MM.1S (cell line): ENCODE results near the gene MYBPC2.

ENCODE experiments used
- DNase-seq: peaks from one replicate; pipeline ENCODE4 v3.0.0-alpha.2; 2015
- H2AFZ ChIP-seq: fragments of 300-600 bp; sonication (generic); 2 replicates; pipeline ENCODE4 v1.6.0; 2016; ENCODE audit warnings: antibody characterized with exemption, low read length
- H3F3A ChIP-seq: fragments of 300-600 bp; sonication (generic); 2 replicates; pipeline ENCODE4 v1.6.1; 2016; ENCODE audit warnings: mild to moderate bottlenecking, antibody characterized with exemption, low read length, moderate library complexity, mixed read lengths; ENCODE audit not compliant: insufficient read depth
- H3K27ac ChIP-seq: fragments of 300-600 bp; sonication (generic); 2 replicates; pipeline ENCODE4 v1.5.1; 2016; ENCODE audit warnings: mild to moderate bottlenecking, low read length
- H3K27me3 ChIP-seq: fragments of 300-600 bp; sonication (generic); replicated peaks from 2 replicates; pipeline ENCODE4 v1.6.0; 2016; ENCODE audit warnings: low read length; ENCODE audit not compliant: insufficient read depth
- H3K36me3 ChIP-seq: fragments of 300-600 bp; sonication (generic); replicated peaks from 2 replicates; pipeline ENCODE4 v1.6.1; 2016; ENCODE audit warnings: mild to moderate bottlenecking, low read length, mixed read lengths; ENCODE audit not compliant: insufficient read depth
- H3K4me1 ChIP-seq: fragments of 300-600 bp; sonication (generic); 2 replicates; pipeline ENCODE4 v1.6.1; 2016; ENCODE audit warnings: low read length, mixed read lengths
- H3K4me2 ChIP-seq: fragments of 300-600 bp; sonication (generic); 2 replicates; pipeline ENCODE4 v1.6.0; 2016; ENCODE audit warnings: low read depth, low read length
- H3K4me3 ChIP-seq: fragments of 300-600 bp; sonication (generic); 2 replicates; pipeline ENCODE4 v1.5.1; 2016; ENCODE audit warnings: low read length, mixed read lengths
- H3K79me2 ChIP-seq: fragments of 300-600 bp; sonication (generic); 2 replicates; pipeline ENCODE4 v1.6.1; 2016; ENCODE audit warnings: mixed run types, low read length, mixed read lengths
- H3K9ac ChIP-seq: fragments of 300-600 bp; sonication (generic); 2 replicates; pipeline ENCODE4 v1.6.1; 2016; ENCODE audit warnings: low read length, mixed read lengths
- H3K9me2 ChIP-seq: fragments of 300-600 bp; sonication (generic); replicated peaks from 2 replicates; pipeline ENCODE4 v1.6.1; 2016; ENCODE audit warnings: mild to moderate bottlenecking, low read length, mixed read lengths; ENCODE audit not compliant: insufficient read depth
- H3K9me3 ChIP-seq: fragments of 300-600 bp; sonication (generic); replicated peaks from 2 replicates; pipeline ENCODE4 v1.6.1; 2016; ENCODE audit warnings: mild to moderate bottlenecking, low read length, mixed read lengths; ENCODE audit not compliant: insufficient read depth
- H4K20me1 ChIP-seq: fragments of 300-600 bp; sonication (generic); 2 replicates; pipeline ENCODE4 v1.6.1; 2016; ENCODE audit warnings: mild to moderate bottlenecking, low read length, moderate library complexity, mixed read lengths; ENCODE audit not compliant: insufficient read depth
- CTCF ChIP-seq: fragments of 300-600 bp; sonication (generic); IDR thresholded peaks from 2 replicates; pipeline ENCODE4 v1.5.1; 2016; ENCODE audit warnings: antibody characterized with exemption, low read length, mixed read lengths
- EZH2 ChIP-seq: fragments of 300-600 bp; sonication (generic); optimal IDR thresholded peaks from 2 replicates; pipeline ENCODE3; 2017; ENCODE audit warnings: low read depth, mild to moderate bottlenecking, antibody characterized with exemption, low read length, mixed read lengths
- EZH2phosphoT487 ChIP-seq: fragments of 300-600 bp; sonication (generic); IDR thresholded peaks from 2 replicates; pipeline ENCODE4 v1.6.1; 2018; ENCODE audit warnings: antibody characterized with exemption, low read length

Gene MYBPC2

GRCh38 chr19:50494186-50495019, 61.7 kb downstream of the MYBPC2 start:
- Histone ChIP-seq H3K4me2 (no peak overlapping the region), H3K27ac (no peak overlapping the region), H3K79me2 (no peaks in the 10 kb centered on the region), H3K36me3 (no peaks in the 10 kb centered on the region), H3K4me3 (no peak overlapping the region), H3K9ac (no peak overlapping the region), H3K9me3 (no peaks in the 10 kb centered on the region), H3K4me1 (no peaks in the 10 kb centered on the region), H4K20me1 (no peaks in the 10 kb centered on the region), H3F3A (no peaks in the 10 kb centered on the region), H2AFZ (no peak overlapping the region), H3K27me3 (no peaks in the 10 kb centered on the region), H3K9me2 (no peaks in the 10 kb centered on the region)
- TF ChIP-seq EZH2 (no peak), CTCF (no peak), EZH2phosphoT487 (no peak)
- DNase-seq, result no peak

GRCh38 chr19:50495020-50495531, 62.4 kb downstream of the MYBPC2 start:
- Histone ChIP-seq H3K4me1 (no peaks in the 10 kb centered on the region), H3F3A (no peaks in the 10 kb centered on the region), H3K9me2 (no peaks in the 10 kb centered on the region), H2AFZ (no peak overlapping the region), H3K4me3 (no peak overlapping the region), H3K27me3 (no peaks in the 10 kb centered on the region), H3K27ac (no peak overlapping the region), H3K9me3 (no peaks in the 10 kb centered on the region), H3K4me2 (no peak overlapping the region), H3K36me3 (no peaks in the 10 kb centered on the region), H3K9ac (no peak overlapping the region), H3K79me2 (no peaks in the 10 kb centered on the region), H4K20me1 (no peaks in the 10 kb centered on the region)
- no peak for DNase-seq
- TF ChIP-seq EZH2, result no peak
- no peak for TF ChIP-seq CTCF
- no peak for TF ChIP-seq EZH2phosphoT487

GRCh38 chr19:50496189-50497021, 63.7 kb downstream of the MYBPC2 start:
- no peaks in the 10 kb centered on the region for H3K9me2 ChIP-seq
- no peak overlapping the region for H3K27ac ChIP-seq
- H3K4me1 ChIP-seq, result no peaks in the 10 kb centered on the region
- H3K4me2 ChIP-seq, result no peak overlapping the region
- no peaks in the 10 kb centered on the region for H3K27me3 ChIP-seq
- no peaks in the 10 kb centered on the region for H3K79me2 ChIP-seq
- no peak overlapping the region for H2AFZ ChIP-seq
- no peak overlapping the region for H3K9ac ChIP-seq
- TF ChIP-seq EZH2, result no peak
- no peak for TF ChIP-seq EZH2phosphoT487
- no peak for TF ChIP-seq CTCF
- DNase-seq, result no peak
- no peak overlapping the region for H3K4me3 ChIP-seq
- H3K9me3 ChIP-seq, result no peaks in the 10 kb centered on the region
- no peaks in the 10 kb centered on the region for H3K36me3 ChIP-seq
- H4K20me1 ChIP-seq, result no peaks in the 10 kb centered on the region
- no peaks in the 10 kb centered on the region for H3F3A ChIP-seq
